Endothelial cell of umbilical vein (primary cell): Measurements from ENCODE around the gene FBXL14. TPM values are rescaled to one million over a fixed set of nuclear protein-coding genes. Genes with fewer than 3 reads are reported as not detected.

Source experiments
- BruUV-seq: library from RNA; stranded (reverse); fragments of 400-500 nt; replicated peaks from 2 replicates; lab custom pipeline; 2021; lab: Mats Ljungman, UMichigan
- CTCF ChIA-PET: fragments of 300-600, 350-600 bp; sonication (Branson Sonifier 250); formaldehyde crosslinking; loops from one replicate; lab custom pipeline; 2021; ENCODE audit warnings: antibody characterized with exemption, inconsistent platforms; lab: Charles Lee
- POLR2A ChIA-PET: fragments of 300-600, 350-600 bp; sonication (Branson Sonifier 250); formaldehyde crosslinking; loops from one replicate; lab custom pipeline; 2021; ENCODE audit warnings: antibody characterized with exemption, inconsistent platforms; lab: Charles Lee
- DNase-seq: peaks from one replicate; pipeline ENCODE4 v3.0.0-alpha.2; 2011; ENCODE audit warnings: low read depth, low spot score
- FAIRE-seq: peaks from 2 replicates; lab custom pipeline; 2011; peaks lifted over from hg19 to GRCh38; lab: Jason Lieb, UNC
- H2AFZ ChIP-seq: 2 replicates; pipeline ENCODE4 v1.6.0; 2012; ENCODE audit warnings: low read depth, low read length, control low read depth, inconsistent platforms
- H3K27ac ChIP-seq: 2 replicates; pipeline ENCODE4 v1.5.1; 2011; ENCODE audit warnings: low read depth, mild to moderate bottlenecking, control low read depth, low read length, moderate library complexity; ENCODE audit not compliant: insufficient read depth
- H3K27me3 ChIP-seq, 2 experiments: 2 replicates each; pipeline versions ENCODE4 v1.6.0 to v1.6.1; 2011; ENCODE audit warnings: low read length in 2 of 2, mixed read lengths in 1 of 2; ENCODE audit not compliant: control insufficient read depth in 2 of 2, insufficient read depth in 2 of 2
- H3K36me3 ChIP-seq, 2 experiments: 2 replicates in 1 of 2; 3 replicates in 1 of 2; pipeline ENCODE4 v1.5.1; 2011; ENCODE audit warnings: low read length in 2 of 2, mild to moderate bottlenecking in 1 of 2, moderate library complexity in 1 of 2; ENCODE audit not compliant: control insufficient read depth in 2 of 2, insufficient read depth in 2 of 2; ENCODE audit errors: extremely low read depth in 1 of 2
- H3K4me1 ChIP-seq: 3 replicates; pipeline ENCODE4 v1.5.1; 2011; ENCODE audit warnings: mild to moderate bottlenecking, low read length; ENCODE audit not compliant: control insufficient read depth, insufficient read depth; ENCODE audit errors: extremely low read depth
- H3K4me2 ChIP-seq: 2 replicates; pipeline ENCODE4 v1.6.1; 2011; ENCODE audit warnings: low read length, control low read depth, mixed read lengths; ENCODE audit not compliant: insufficient read depth
- H3K4me3 ChIP-seq, 3 experiments: fragments of 200-600 bp in 1 of 3; sonication (generic), shearing (Covaris generic) in 1 of 3; replicated peaks in 1 of 3; 2 replicates each; pipeline ENCODE4 v1.5.1; 2011 to 2016; ENCODE audit warnings: control low read depth in 3 of 3, low read length in 3 of 3, mild to moderate bottlenecking in 2 of 3, inconsistent platforms in 1 of 3, low read depth in 1 of 3, moderate library complexity in 1 of 3; ENCODE audit not compliant: insufficient read depth in 1 of 3
- H3K79me2 ChIP-seq: 2 replicates; pipeline ENCODE4 v1.6.0; 2012; ENCODE audit warnings: low read length, inconsistent platforms; ENCODE audit not compliant: control insufficient read depth, insufficient read depth
- H3K9ac ChIP-seq: replicated peaks from 2 replicates; pipeline ENCODE3; 2011; ENCODE audit warnings: low read length, control low read depth; ENCODE audit not compliant: insufficient read depth; ENCODE audit errors: extremely low read depth
- H3K9me1 ChIP-seq: replicated peaks from 3 replicates; pipeline ENCODE4 v1.6.0; 2011; ENCODE audit warnings: mild to moderate bottlenecking, low read length; ENCODE audit not compliant: control insufficient read depth, insufficient read depth; ENCODE audit errors: extremely low read depth
- H3K9me3 ChIP-seq: replicated peaks from 2 replicates; pipeline ENCODE4 v1.5.1; 2012; ENCODE audit warnings: low read length, inconsistent platforms; ENCODE audit not compliant: control insufficient read depth, insufficient read depth
- H4K20me1 ChIP-seq: replicated peaks from 2 replicates; pipeline ENCODE3; 2011; ENCODE audit warnings: mild to moderate bottlenecking, low read length; ENCODE audit not compliant: control insufficient read depth, insufficient read depth; ENCODE audit errors: extremely low read depth
- EZH2 ChIP-seq: IDR thresholded peaks from 2 replicates; pipeline ENCODE4 v1.6.1; 2012; ENCODE audit warnings: borderline replicate concordance, low read depth, mild to moderate bottlenecking, moderate library complexity, low read length, inconsistent platforms; ENCODE audit not compliant: severe bottlenecking
- FOS ChIP-seq: IDR thresholded peaks from 2 replicates; pipeline ENCODE4 v1.6.1; 2011; ENCODE audit warnings: mild to moderate bottlenecking, low read length, moderate library complexity, borderline replicate concordance; ENCODE audit not compliant: insufficient read depth
- GATA2 ChIP-seq: IDR thresholded peaks from 2 replicates; pipeline ENCODE4 v1.7.0; 2011; ENCODE audit warnings: low read depth, mild to moderate bottlenecking, moderate library complexity, mixed read lengths, low read length; ENCODE audit not compliant: insufficient read length, insufficient read depth
- JUN ChIP-seq: IDR thresholded peaks from 2 replicates; pipeline ENCODE4 v1.6.1; 2011; ENCODE audit warnings: borderline replicate concordance, low read depth; ENCODE audit not compliant: insufficient read length, insufficient read depth
- MYC ChIP-seq: IDR thresholded peaks from one replicate; pipeline ENCODE4 v1.6.1; 2011; ENCODE audit warnings: mild to moderate bottlenecking, low read depth, low read length
- POLR2A ChIP-seq: IDR thresholded peaks from 2 replicates; pipeline ENCODE4 v1.6.1; 2012; ENCODE audit warnings: low read depth, mild to moderate bottlenecking, control low read depth, low read length
- POLR2AphosphoS5 ChIP-seq: IDR thresholded peaks from 2 replicates; pipeline ENCODE4 v1.6.1; 2012; ENCODE audit warnings: low read depth, mild to moderate bottlenecking, control low read depth, low read length, moderate library complexity; ENCODE audit not compliant: insufficient read depth
- dilution Hi-C: fragments of 300-500 bp; cut with MboI; formaldehyde crosslinking; loops from one replicate; pipeline ENCODE4 v1.15.0; 2019; ENCODE audit warnings: low sequenced_read_pairs; ENCODE audit not compliant: extremely low pct_ligation_motif_present
- intact Hi-C: fragments of 100-400 bp; cut with micrococcal nuclease; formaldehyde crosslinking; loops from one replicate; pipeline ENCODE4 v1.10.0; 2022
- polyA plus RNA-seq, 4 experiments: library from polyadenylated mRNA; depleted of rRNA in 3 of 4; stranded (reverse) in 3 of 4; unstranded in 1 of 4; fragments of >200 nt; gene quantifications; 2 replicates each; pipeline versions ENCODE4 v1.2.1 to v1.2.3, GENCODE V29; 2011 to 2012; ENCODE audit warnings: missing spikeins in 1 of 4
- total RNA-seq: library from RNA; stranded (reverse); gene quantifications from 2 replicates; pipeline ENCODE4 v1.2.3, GENCODE V29; 2021
- TF ChIP-seq, protein P1 (sequence below): IDR thresholded peaks from 2 replicates; pipeline ENCODE4 v1.6.1; 2011; ENCODE audit not compliant: insufficient read depth, insufficient read length
- TF ChIP-seq, protein P2 (sequence below), 2 donors: IDR thresholded peaks; 1 replicate in 1 of 2; 2 replicates in 1 of 2; pipeline ENCODE4 v1.5.1; 2011; ENCODE audit warnings: low read length in 2 of 2, mild to moderate bottlenecking in 2 of 2, moderate library complexity in 2 of 2, control low read depth in 1 of 2, inconsistent platforms in 1 of 2, low read depth in 1 of 2; ENCODE audit not compliant: insufficient read depth in 1 of 2; ENCODE audit errors: extremely low read depth in 1 of 2

The FBXL14 gene
- total and polyA plus RNA-seq, 2 donors (not counting 3 experiments of a cell fraction or from before 2014, with no cell fraction given): 11.3 to 15.7 TPM

GRCh38 chr12:1553536-1553935 is 40.8 kb downstream of the FBXL14 start:
- H3K4me2 ChIP-seq: no peak overlapping the region
- no TSS peak for BruUV-seq
- FAIRE-seq (no peak), DNase-seq (no peak)
- H3K4me3 ChIP-seq: no peak overlapping the region
- ChIA-PET POLR2A (no interaction called here), CTCF (interaction anchor here (0.8 to 1.0 kb wide), 2 partner anchors 18 to 436 kb away, joined by 3 read pairs; no protein-coding TSS in a partner anchor)
- H3K4me1 ChIP-seq: no peaks in the 10 kb centered on the region
- H4K20me1 ChIP-seq: no peaks in the 10 kb centered on the region
- H3K79me2 ChIP-seq: no peaks in the 10 kb centered on the region
- H2AFZ ChIP-seq: no peak overlapping the region
- H3K9ac ChIP-seq: no peak overlapping the region
- TF ChIP-seq FOS (no peak), GATA2 (no peak), JUN (no peak), POLR2AphosphoS5 (no peak), POLR2A (no peak), MYC (no peak), EZH2 (no peak)
- TF ChIP-seq, protein P1, sequence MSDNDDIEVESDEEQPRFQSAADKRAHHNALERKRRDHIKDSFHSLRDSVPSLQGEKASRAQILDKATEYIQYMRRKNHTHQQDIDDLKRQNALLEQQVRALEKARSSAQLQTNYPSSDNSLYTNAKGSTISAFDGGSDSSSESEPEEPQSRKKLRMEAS: no peak
- TF ChIP-seq, protein P2, sequence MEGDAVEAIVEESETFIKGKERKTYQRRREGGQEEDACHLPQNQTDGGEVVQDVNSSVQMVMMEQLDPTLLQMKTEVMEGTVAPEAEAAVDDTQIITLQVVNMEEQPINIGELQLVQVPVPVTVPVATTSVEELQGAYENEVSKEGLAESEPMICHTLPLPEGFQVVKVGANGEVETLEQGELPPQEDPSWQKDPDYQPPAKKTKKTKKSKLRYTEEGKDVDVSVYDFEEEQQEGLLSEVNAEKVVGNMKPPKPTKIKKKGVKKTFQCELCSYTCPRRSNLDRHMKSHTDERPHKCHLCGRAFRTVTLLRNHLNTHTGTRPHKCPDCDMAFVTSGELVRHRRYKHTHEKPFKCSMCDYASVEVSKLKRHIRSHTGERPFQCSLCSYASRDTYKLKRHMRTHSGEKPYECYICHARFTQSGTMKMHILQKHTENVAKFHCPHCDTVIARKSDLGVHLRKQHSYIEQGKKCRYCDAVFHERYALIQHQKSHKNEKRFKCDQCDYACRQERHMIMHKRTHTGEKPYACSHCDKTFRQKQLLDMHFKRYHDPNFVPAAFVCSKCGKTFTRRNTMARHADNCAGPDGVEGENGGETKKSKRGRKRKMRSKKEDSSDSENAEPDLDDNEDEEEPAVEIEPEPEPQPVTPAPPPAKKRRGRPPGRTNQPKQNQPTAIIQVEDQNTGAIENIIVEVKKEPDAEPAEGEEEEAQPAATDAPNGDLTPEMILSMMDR (IDR thresholded peaks at IDR 0.05; ENCODE audit: extremely low read depth in 1 of 2, insufficient read depth in 1 of 2, low read depth in 1 of 2, low read length in 2 of 2): no peak
- intact Hi-C loops: no loop called here
- H3K36me3 ChIP-seq: no peaks in the 10 kb centered on the region
- H3K9me3 ChIP-seq: no peaks in the 10 kb centered on the region
- peaks cover 2 to 20% of the 10 kb centered on the region in 2 experiments for H3K27me3 ChIP-seq
- no peak overlapping the region for H3K27ac ChIP-seq
- dilution Hi-C loops: loop anchor here (25.0 kb wide), 1 partner anchor 441 kb away; no protein-coding TSS in a partner anchor
- H3K9me1 ChIP-seq: no peaks in the 10 kb centered on the region
